Activated naive CD8-positive, alpha-beta T cell treated with anti-CD3 and anti-CD28 coated beads, Interleukin-2, amount 50 U/mL, for 24 hours (primary cell): ENCODE data around the gene SEMA4D.

Experiments
- ATAC-seq: fragments of 150-1000 bp; cut with Tn5 transposase; one replicate; pipeline ENCODE4 v1.10.0; 2021
- DNase-seq: peaks from one replicate; pipeline ENCODE4 v3.0.0; 2021
- H3K27ac Mint-ChIP-seq: one replicate; pipeline ENCODE4 v1.8.0; 2021; ENCODE audit warnings: mild to moderate bottlenecking, mixed read lengths
- H3K27me3 Mint-ChIP-seq: one replicate; pipeline ENCODE4 v1.8.0; 2021; ENCODE audit warnings: mixed read lengths
- H3K36me3 Mint-ChIP-seq: one replicate; pipeline ENCODE4 v1.8.0; 2021; ENCODE audit warnings: low read depth, mixed read lengths
- H3K4me1 Mint-ChIP-seq: one replicate; pipeline ENCODE4 v1.8.0; 2021; ENCODE audit warnings: mixed read lengths
- H3K4me3 Mint-ChIP-seq: one replicate; pipeline ENCODE4 v1.8.0; 2021; ENCODE audit warnings: mild to moderate bottlenecking, moderate library complexity, mixed read lengths
- H3K9me3 Mint-ChIP-seq: one replicate; pipeline ENCODE4 v1.8.0; 2021; ENCODE audit warnings: mixed read lengths

The SEMA4D gene, protein sequence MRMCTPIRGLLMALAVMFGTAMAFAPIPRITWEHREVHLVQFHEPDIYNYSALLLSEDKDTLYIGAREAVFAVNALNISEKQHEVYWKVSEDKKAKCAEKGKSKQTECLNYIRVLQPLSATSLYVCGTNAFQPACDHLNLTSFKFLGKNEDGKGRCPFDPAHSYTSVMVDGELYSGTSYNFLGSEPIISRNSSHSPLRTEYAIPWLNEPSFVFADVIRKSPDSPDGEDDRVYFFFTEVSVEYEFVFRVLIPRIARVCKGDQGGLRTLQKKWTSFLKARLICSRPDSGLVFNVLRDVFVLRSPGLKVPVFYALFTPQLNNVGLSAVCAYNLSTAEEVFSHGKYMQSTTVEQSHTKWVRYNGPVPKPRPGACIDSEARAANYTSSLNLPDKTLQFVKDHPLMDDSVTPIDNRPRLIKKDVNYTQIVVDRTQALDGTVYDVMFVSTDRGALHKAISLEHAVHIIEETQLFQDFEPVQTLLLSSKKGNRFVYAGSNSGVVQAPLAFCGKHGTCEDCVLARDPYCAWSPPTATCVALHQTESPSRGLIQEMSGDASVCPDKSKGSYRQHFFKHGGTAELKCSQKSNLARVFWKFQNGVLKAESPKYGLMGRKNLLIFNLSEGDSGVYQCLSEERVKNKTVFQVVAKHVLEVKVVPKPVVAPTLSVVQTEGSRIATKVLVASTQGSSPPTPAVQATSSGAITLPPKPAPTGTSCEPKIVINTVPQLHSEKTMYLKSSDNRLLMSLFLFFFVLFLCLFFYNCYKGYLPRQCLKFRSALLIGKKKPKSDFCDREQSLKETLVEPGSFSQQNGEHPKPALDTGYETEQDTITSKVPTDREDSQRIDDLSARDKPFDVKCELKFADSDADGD

DNA sequence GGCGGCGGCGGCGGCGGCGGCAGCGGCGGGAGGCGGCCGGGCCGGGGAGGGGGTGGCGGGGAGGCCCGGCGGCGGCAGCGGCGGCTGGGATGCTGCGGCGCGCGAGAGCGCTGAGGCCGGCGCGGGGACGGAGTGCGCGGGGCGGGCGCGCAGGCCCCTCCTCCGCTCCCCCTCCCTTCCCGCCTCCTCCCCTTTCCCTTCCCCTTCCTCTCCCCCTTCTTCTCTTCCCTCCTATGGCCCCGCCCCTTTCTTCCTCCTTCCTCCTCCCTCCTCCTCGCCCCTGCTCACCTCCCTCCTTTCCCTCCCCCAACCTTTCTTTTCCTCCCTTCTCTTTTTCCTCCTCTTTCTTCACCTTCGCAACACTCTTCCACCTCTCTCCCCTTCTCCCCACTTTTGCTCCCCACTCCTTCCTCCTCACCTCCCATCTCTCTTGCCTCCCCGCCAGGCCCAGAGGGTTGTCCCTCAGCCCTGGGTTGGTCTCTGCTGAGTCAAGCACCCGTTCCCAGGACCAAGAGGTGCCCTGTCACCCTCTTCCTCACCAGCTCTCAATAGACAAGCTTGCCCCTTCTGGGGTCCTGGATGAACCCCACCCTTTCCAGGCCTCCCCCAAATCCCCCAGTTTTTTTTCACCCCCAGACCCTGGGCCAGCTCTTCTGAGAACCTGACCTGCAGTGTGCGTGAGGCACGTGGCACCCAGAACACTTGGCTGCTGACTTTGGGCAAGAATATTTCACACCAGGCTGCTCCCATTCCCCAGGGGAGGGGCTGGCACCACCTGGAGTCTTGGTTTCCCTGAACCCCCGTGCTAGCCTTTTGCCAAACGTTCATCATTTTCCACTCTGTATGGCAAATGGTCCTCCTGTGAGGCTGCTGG lies at the start of gene SEMA4D:
Gene SEMA4D, minus strand, starts transcription at position 136 of the 874 bp plus-strand sequence. CDS start 92,657 bp downstream, outside the sequence.
- Mint-ChIP-seq H3K9me3 (no peaks in the 10 kb centered on the region), H3K27me3 (no peaks in the 10 kb centered on the region), H3K4me3 (peak within 1 kb of the TSS; percentile 96), H3K36me3 (peaks cover 18% of the 10 kb centered on the region), H3K4me1 (peaks cover 79% of the 10 kb centered on the region), H3K27ac (peak within 1 kb of the TSS; percentile 93)
- DNase-seq (peak; percentile 81), ATAC-seq (peak; percentile 21)

DNA sequence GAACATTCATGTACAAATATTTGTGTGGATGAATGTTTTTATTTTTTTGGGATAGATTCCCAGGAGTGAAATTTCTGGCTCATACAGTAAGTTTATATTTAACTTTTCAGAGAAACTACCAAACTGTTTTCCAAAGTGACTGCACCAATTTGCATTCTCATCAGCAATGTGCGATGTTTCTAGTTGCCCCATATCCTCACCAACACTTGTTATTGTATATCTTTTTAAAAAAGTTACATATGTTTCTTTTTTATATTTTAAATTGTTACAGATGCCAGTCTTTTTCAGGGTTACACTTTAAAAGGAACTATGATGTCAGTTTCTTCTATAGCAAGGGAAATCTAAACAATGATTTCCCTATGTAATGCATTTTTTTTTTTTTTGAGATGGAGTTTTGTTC lies 49.1 kb upstream of the SEMA4D start:
- Mint-ChIP-seq H3K4me1 (peaks cover 49% of the 10 kb centered on the region), H3K27ac (no peak overlapping the region), H3K36me3 (peaks cover 8% of the 10 kb centered on the region), H3K4me3 (no peak overlapping the region), H3K9me3 (peaks cover 15% of the 10 kb centered on the region), H3K27me3 (no peaks in the 10 kb centered on the region)
- DNase-seq (no peak), ATAC-seq (no peak)

DNA sequence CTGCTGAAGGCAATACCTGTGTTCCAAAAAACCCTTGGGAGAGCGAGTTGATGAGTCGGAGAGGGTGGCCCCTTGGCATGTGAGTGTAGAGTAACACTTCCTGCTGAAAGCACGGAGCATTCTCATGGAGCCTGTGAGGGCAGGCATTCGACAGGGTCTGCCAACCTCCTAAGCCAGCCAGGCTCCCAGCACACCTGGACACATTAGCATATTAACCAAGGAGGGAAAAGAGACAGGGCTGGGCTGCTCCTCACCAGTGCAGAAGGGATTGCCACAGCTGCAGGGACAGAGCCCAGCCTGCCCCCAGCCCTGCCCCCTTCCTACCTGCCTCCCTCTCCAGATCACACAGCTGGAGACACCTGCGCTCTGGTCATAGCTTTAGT lies 46.4 kb upstream of the SEMA4D start:
- Mint-ChIP-seq H3K27me3 (no peaks in the 10 kb centered on the region), H3K36me3 (peaks cover 8% of the 10 kb centered on the region), H3K4me3 (no peak overlapping the region), H3K4me1 (peaks cover 66% of the 10 kb centered on the region), H3K27ac (no peak overlapping the region), H3K9me3 (peaks cover 15% of the 10 kb centered on the region)
- DNase-seq = no peak
- ATAC-seq = no peak

DNA sequence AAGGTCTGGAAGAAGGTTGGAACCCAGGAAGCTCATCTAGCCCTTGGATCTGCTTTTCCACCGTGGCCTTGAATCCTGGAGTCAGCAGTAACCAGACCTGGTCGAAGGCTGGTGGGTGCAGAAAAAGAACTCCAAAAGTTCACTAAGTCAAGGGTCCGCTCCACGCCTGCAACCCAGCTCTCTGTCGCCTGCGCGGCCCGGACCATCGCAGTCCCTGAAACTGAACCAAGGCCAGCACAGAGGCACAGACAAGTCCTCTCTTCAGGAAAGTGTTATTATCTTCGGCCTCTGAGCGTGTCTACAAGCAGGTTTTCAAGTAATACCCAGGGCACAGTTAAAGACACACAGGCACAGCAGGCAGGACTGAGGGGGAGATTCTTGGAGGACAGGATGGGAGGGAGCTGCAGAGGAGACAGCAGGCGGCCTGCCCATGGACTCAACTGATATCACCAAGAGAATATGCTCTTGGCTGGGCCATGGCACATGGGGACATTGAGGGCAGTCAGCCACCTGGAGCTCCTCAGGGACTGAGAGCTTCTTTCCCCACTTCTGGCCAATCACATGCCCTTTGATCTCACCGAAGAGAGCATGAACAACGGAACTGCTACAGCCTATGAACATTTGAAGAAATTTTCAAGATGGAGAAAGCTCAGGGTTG lies 45.8 kb upstream of the SEMA4D start:
- H3K4me3 Mint-ChIP-seq = no peak overlapping the region
- no peaks in the 10 kb centered on the region for H3K27me3 Mint-ChIP-seq
- H3K4me1 Mint-ChIP-seq = peaks cover 66% of the 10 kb centered on the region
- H3K27ac Mint-ChIP-seq = no peak overlapping the region
- ATAC-seq = no peak
- H3K36me3 Mint-ChIP-seq = peaks cover 8% of the 10 kb centered on the region
- DNase-seq = no peak
- H3K9me3 Mint-ChIP-seq = peaks cover 15% of the 10 kb centered on the region

DNA sequence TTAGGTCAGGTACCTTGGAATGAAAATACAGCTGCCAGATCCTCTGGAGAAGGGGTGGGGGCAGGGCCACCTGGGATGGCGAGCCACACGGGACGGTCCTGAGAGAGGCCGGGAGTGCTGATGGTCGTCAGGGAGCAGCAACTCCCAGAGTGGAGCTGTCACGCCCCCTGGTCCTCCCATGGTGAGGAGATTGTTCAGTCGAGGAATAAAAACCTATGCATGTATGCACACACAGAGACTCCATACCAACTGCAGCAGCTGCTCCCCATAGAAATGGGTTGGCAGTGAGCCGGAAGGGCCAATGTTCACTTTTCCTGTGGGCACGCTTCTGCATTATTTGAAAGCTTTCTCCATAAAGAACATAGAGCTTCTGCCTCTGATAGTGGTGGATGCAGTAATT lies 45.2 kb upstream of the SEMA4D start:
- Mint-ChIP-seq H3K9me3 (peaks cover 15% of the 10 kb centered on the region), H3K36me3 (peaks cover 8% of the 10 kb centered on the region), H3K4me1 (peaks cover 65% of the 10 kb centered on the region), H3K27ac (peak overlapping the region; percentile 46), H3K27me3 (no peaks in the 10 kb centered on the region), H3K4me3 (no peak overlapping the region)
- no peak for ATAC-seq
- no peak for DNase-seq

DNA sequence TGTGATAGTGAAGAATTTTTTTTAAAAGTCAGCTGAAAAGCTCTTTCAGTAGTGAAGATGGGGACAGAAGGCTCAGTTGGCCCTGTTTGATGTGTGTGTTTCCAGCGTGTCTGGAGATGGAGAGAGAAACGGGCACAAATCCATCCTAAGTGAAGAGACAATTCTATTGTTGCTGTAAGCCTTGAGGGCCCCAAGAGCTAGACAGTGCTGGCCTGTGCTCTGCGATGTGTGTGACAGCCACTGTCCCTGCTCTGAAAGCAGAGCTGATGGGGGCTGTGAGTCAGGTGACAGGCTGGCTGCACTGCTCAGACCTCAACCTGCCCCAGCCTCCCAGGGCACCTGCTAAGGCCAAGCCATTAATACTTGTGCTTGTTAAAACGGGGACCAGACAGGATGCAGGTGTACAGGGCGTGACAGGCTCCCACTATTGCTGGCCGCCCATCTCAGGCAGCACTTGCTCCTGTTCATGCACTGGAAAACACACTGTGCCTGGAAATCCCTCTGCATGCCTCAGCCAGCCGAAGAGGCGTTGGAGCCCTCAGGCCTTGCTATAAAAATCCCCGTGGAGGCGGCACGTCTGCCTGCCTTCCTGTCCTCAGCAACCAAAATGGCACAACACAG lies 44.6 kb upstream of the SEMA4D start:
- Mint-ChIP-seq H3K4me1 (peaks cover 69% of the 10 kb centered on the region), H3K27me3 (no peaks in the 10 kb centered on the region), H3K4me3 (no peak overlapping the region), H3K36me3 (peaks cover 8% of the 10 kb centered on the region), H3K27ac (no peak overlapping the region), H3K9me3 (peaks cover 15% of the 10 kb centered on the region)
- ATAC-seq = peak; percentile 25
- no peak for DNase-seq

DNA sequence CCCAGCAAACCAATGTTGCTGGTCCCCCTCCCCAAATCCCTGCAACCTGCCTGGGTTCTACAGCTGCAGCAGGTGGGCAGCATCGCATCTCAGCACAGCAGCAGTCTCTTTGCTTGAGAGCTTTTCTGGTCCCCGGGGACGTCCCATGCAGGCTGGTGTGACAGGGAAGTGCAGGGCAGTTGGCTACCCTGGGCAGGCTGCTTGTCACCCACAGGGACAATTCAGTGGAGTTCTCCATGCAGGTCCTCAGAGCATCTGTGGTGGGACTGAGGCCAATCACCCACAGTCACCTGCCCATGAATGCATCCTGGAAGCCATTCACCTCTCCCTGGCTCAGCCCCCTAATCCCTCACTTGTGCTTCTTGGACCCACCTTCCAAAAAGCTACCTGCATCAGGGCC lies 43.9 kb upstream of the SEMA4D start:
- DNase-seq (no peak), ATAC-seq (no peak)
- Mint-ChIP-seq H3K9me3 (peaks cover 15% of the 10 kb centered on the region), H3K4me1 (peaks cover 76% of the 10 kb centered on the region), H3K4me3 (no peak overlapping the region), H3K27me3 (no peaks in the 10 kb centered on the region), H3K36me3 (peaks cover 8% of the 10 kb centered on the region), H3K27ac (no peak overlapping the region)

DNA sequence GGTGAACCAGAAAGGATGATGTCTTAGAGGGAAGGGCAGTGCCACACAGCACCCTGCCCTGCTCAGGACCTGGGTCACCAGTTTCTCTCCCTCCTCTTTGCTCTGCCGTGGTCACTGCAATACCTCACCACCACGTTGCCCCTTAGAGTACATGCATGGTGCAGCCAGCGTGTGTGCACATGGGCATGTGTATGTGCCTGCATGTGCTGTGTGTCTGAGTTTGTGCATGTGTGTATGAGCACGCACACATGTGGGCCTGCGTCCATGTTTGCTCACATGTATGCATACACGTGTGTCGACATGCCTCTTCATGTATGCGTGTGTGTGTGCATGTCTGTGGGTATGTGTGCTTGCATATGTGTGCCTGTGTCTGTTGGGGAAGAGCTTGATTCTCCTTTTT lies 41.5 kb upstream of the SEMA4D start:
- Mint-ChIP-seq H3K9me3 (no peaks in the 10 kb centered on the region), H3K27me3 (no peaks in the 10 kb centered on the region), H3K36me3 (peaks cover 3% of the 10 kb centered on the region), H3K4me3 (no peak overlapping the region), H3K27ac (peak overlapping the region; percentile 80), H3K4me1 (peaks cover 92% of the 10 kb centered on the region)
- ATAC-seq (no peak), DNase-seq (no peak)

DNA sequence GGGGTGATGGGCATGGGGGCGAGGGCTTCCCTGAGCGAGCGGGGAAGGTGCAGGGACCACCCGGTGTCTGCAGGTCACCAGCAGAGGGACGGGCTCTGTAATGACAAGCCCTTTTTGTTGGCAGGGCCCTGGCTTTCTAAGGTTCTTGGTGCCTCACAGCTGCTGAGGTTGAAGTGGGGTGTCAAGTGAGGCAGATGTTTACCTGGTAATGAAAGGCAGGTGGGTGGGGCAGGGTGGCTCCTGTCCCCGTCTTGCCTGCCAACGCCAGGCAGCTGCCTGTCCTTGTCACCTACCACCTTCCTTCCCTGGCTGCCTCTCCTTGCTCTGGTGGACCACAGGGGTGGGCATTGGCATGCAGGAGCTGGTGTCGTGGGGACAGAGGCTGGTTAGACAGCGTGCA lies 41.0 kb upstream of the SEMA4D start:
- H3K4me3 Mint-ChIP-seq = no peak overlapping the region
- peaks cover 93% of the 10 kb centered on the region for H3K4me1 Mint-ChIP-seq
- DNase-seq = no peak
- H3K27me3 Mint-ChIP-seq = no peaks in the 10 kb centered on the region
- H3K9me3 Mint-ChIP-seq = no peaks in the 10 kb centered on the region
- no peak for ATAC-seq
- peaks cover 3% of the 10 kb centered on the region for H3K36me3 Mint-ChIP-seq
- H3K27ac Mint-ChIP-seq = peak overlapping the region; percentile 69

DNA sequence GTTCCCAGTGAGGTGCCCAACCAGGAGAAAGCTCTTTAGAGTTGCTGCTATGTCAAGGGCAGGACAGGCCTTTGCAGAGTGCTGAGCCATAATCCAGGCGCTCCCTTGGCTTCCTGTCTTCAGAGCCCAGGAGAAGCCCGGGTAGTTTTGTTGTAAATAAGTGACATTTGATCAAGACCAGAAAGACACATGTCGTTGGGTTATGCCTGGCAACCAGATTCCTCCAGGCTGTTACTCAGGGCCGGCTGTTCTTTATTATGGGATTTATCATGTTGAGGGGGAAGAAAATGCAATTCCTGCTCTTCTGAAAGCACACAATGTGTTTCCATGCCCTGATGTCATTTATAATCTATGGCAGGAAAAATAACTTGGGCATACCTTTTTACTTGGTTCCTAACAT lies 39.3 kb upstream of the SEMA4D start:
- Mint-ChIP-seq H3K4me1 (peaks cover 94% of the 10 kb centered on the region), H3K4me3 (peak overlapping the region; percentile 55), H3K36me3 (peaks cover 3% of the 10 kb centered on the region), H3K27ac (peak overlapping the region; percentile 89), H3K27me3 (no peaks in the 10 kb centered on the region), H3K9me3 (no peaks in the 10 kb centered on the region)
- DNase-seq (no peak), ATAC-seq (no peak)

DNA sequence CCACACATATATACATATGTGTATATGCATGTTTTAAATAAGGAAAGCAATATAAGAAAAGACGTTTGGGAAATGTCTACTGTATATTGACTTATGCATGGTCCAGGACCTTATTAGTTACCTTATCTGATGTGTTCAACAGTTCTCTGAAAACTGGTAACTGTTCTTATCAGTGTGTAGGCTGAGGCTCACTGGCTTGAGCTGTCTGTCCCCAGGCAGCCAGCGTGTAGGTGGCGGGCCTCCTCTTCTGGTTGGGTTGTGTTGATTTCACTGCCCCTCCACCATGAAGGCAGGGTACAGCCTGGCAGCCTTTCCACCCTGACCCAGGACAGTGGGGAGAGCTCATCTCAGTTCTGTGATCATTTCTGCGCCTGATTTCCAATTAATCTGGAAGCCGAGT lies 38.7 kb upstream of the SEMA4D start:
- no peaks in the 10 kb centered on the region for H3K27me3 Mint-ChIP-seq
- H3K9me3 Mint-ChIP-seq = no peaks in the 10 kb centered on the region
- H3K4me3 Mint-ChIP-seq = peak overlapping the region; percentile 55
- ATAC-seq (peak; percentile 42), DNase-seq (no peak)
- peaks cover 94% of the 10 kb centered on the region for H3K4me1 Mint-ChIP-seq
- H3K27ac Mint-ChIP-seq = peak overlapping the region; percentile 89
- peaks cover 3% of the 10 kb centered on the region for H3K36me3 Mint-ChIP-seq

DNA sequence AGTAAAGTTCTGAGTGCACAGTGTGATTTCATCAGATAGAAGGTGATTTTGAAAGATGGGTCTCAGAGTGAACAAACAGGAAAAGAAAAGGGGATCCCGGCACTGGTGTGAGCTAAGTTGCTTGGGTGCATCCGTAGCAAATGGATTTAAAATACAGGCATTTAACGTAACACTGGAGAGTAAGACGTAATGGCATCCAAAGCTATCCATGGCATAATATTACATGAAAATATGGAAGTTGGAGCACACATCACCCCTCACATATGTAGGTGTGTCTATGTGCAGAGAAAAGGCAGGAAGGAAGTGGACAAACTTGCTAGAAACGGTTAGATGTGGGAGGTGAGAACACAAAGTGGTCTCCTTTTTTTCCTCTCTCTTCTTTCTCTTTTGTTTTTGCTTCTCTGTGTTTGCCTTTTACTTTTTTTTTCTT lies 38.2 kb upstream of the SEMA4D start:
- no peak for DNase-seq

DNA sequence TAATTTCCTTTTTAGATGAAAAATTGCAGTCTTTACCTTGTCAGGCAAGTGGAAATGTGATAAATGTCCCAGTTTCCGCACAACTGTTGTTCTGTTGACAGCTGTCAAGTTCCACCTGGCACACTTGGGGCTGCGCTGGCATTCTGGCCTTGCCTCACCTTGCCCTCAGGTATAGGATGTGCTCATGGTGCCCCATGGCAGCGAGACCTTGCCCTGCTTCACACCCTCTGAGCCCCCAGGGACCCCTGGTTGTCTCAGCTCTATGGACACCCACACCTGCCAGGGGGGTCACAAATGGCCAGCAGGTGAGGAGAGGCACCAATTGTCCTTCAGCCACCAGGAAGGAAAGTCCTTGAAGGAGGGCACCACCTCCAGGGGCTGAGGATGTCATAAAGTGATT lies 37.5 kb upstream of the SEMA4D start:
- ATAC-seq (no peak), DNase-seq (no peak)
- no peaks in the 10 kb centered on the region for H3K27me3 Mint-ChIP-seq
- no peaks in the 10 kb centered on the region for H3K9me3 Mint-ChIP-seq
- peaks cover 94% of the 10 kb centered on the region for H3K4me1 Mint-ChIP-seq
- peak overlapping the region; percentile 89 for H3K27ac Mint-ChIP-seq
- peak overlapping the region; percentile 64 for H3K4me3 Mint-ChIP-seq
- H3K36me3 Mint-ChIP-seq = peaks cover 3% of the 10 kb centered on the region

More for the DNA sequence above, 38.2 kb upstream of the SEMA4D start:
- peak overlapping the region; percentile 89 for H3K27ac Mint-ChIP-seq
- H3K9me3 Mint-ChIP-seq = no peaks in the 10 kb centered on the region
- H3K4me1 Mint-ChIP-seq = peaks cover 93% of the 10 kb centered on the region
- peak; percentile 58 for ATAC-seq
- no peaks in the 10 kb centered on the region for H3K27me3 Mint-ChIP-seq
- peaks cover 3% of the 10 kb centered on the region for H3K36me3 Mint-ChIP-seq
- H3K4me3 Mint-ChIP-seq = peak overlapping the region; percentile 64
